Measurements from ENCODE around the gene DHRS4L2.
"Not testable (repeated sequence)": the region's sequence is repeated elsewhere in the genome, so short reads cannot be mapped to it uniquely, and the experiment has no call there.

Gene DHRS4L2

GRCh38 chr14:23988607-23989363 lies at the start of gene DHRS4L2:
DHRS4L2 (plus strand) TSS chr14:23988929; CDS start chr14:23988948, 19 bp downstream.
- peak; percentile 54 for DNase-seq

- DNase-seq: no peak
Measured at GRCh38 chr14:23939607-23940326, 49.0 kb upstream of the DHRS4L2 start.

GRCh38 chr14:23941230-23941629 lies 47.5 kb upstream of the DHRS4L2 start:
- no peak for DNase-seq

- no peak for DNase-seq
Measured at GRCh38 chr14:23941669-23942068, 47.1 kb upstream of the DHRS4L2 start.

- no peak for DNase-seq
Measured at GRCh38 chr14:23942587-23942986, 46.1 kb upstream of the DHRS4L2 start.

GRCh38 chr14:23949069-23949468 lies 39.7 kb upstream of the DHRS4L2 start:
- not testable (repeated sequence) for DNase-seq

GRCh38 chr14:23950411-23951135 lies 38.2 kb upstream of the DHRS4L2 start:
- no peak for DNase-seq

- not testable (repeated sequence) for DNase-seq
Measured at GRCh38 chr14:23951136-23951466, 37.6 kb upstream of the DHRS4L2 start.

GRCh38 chr14:23951590-23952201 lies 37.0 kb upstream of the DHRS4L2 start:
- DNase-seq: no peak

GRCh38 chr14:23953116-23953463 lies 35.6 kb upstream of the DHRS4L2 start:
- not testable (repeated sequence) for DNase-seq

GRCh38 chr14:23953464-23954278 lies 35.1 kb upstream of the DHRS4L2 start, which contains the start of gene DHRS4:
DHRS4 (plus strand) TSS chr14:23953770; CDS start chr14:23953789, 19 bp downstream.
- no peak for DNase-seq

GRCh38 chr14:23954279-23954614 lies 34.5 kb upstream of the DHRS4L2 start:
- DNase-seq: not testable (repeated sequence)

GRCh38 chr14:23954965-23955364 lies 33.8 kb upstream of the DHRS4L2 start:
- not testable (repeated sequence) for DNase-seq

GRCh38 chr14:23955811-23956210 lies 32.9 kb upstream of the DHRS4L2 start:
- DNase-seq: not testable (repeated sequence)

- not testable (repeated sequence) for DNase-seq
Measured at GRCh38 chr14:23957913-23958569, 30.7 kb upstream of the DHRS4L2 start.

- not testable (repeated sequence) for DNase-seq
Measured at GRCh38 chr14:23960899-23961298, 27.8 kb upstream of the DHRS4L2 start.

- not testable (repeated sequence) for DNase-seq
Measured at GRCh38 chr14:23961704-23962103, 27.0 kb upstream of the DHRS4L2 start.

- DNase-seq: not testable (repeated sequence)
Measured at GRCh38 chr14:23969130-23969480, 19.6 kb upstream of the DHRS4L2 start.

GRCh38 chr14:23969481-23970282 lies 19.0 kb upstream of the DHRS4L2 start:
- DNase-seq: not testable (repeated sequence)

GRCh38 chr14:23970283-23970659 lies 18.5 kb upstream of the DHRS4L2 start:
- not testable (repeated sequence) for DNase-seq

- not testable (repeated sequence) for DNase-seq
Measured at GRCh38 chr14:23973178-23973577, 15.6 kb upstream of the DHRS4L2 start.
